Fibroblast of lung (primary cell): ENCODE measurements around the gene CREB3.

Experiments used
- CTCF ChIP-seq, 2 donors: IDR thresholded peaks in 1 of 2; conservative IDR thresholded peaks in 1 of 2; 1 replicate in 1 of 2; 2 replicates in 1 of 2; pipeline ENCODE4 v1.5.1; 2011 to 2012; ENCODE audit warnings: low read length in 2 of 2, control low read depth in 1 of 2, inconsistent platforms in 1 of 2, low read depth in 1 of 2, mild to moderate bottlenecking in 1 of 2
- EZH2 ChIP-seq: IDR thresholded peaks from 2 replicates; pipeline ENCODE4 v1.5.1; 2012; ENCODE audit warnings: low read length, control low read depth, mild to moderate bottlenecking; ENCODE audit errors: missing control alignments

- no peak for TF ChIP-seq CTCF (conservative IDR thresholded peaks at IDR 0.05 in 1 of 2, IDR thresholded peaks at IDR 0.05 in 1 of 2; ENCODE audit: low read depth in 1 of 2, low read length in 2 of 2)
- no peak for TF ChIP-seq EZH2
These were observed 20.7 kb upstream of the CREB3 start for GRCh38 chr9:35711501-35712428.
